Uterus (tissue), 4 donors: ENCODE results near the gene KCNIP1. TPM values are rescaled to one million over a fixed set of nuclear protein-coding genes. Genes with fewer than 3 reads are reported as not detected.

ENCODE experiments used
- DNase-seq, 2 donors: peaks; one replicate each; pipeline ENCODE4 v3.0.0-alpha.2; 2019 to 2020
- H3K27ac ChIP-seq, 2 donors: fragments of 200-600 bp; sonication (generic); 1 replicate in 1 of 2; 2 replicates in 1 of 2; pipeline ENCODE4 v1.5.1; 2016 to 2018
- H3K27me3 ChIP-seq, 2 donors: fragments of 200-600 bp; sonication (generic); one replicate each; pipeline ENCODE4 v1.5.1; 2018 to 2019; ENCODE audit warnings: control low read depth in 1 of 2
- H3K36me3 ChIP-seq, 2 donors: fragments of 200-600 bp; sonication (generic); one replicate each; pipeline ENCODE4 v1.5.1; 2019; ENCODE audit warnings: control low read depth in 1 of 2
- H3K4me1 ChIP-seq, 2 donors: fragments of 200-600 bp; sonication (generic); one replicate each; pipeline ENCODE4 v1.5.1; 2018 to 2019; ENCODE audit warnings: control low read depth in 1 of 2
- H3K4me3 ChIP-seq, 2 donors: fragments of 200-600 bp; sonication (generic); 1 replicate in 1 of 2; 2 replicates in 1 of 2; pipeline ENCODE4 v1.5.1; 2018 to 2019; ENCODE audit warnings: mild to moderate bottlenecking in 1 of 2
- H3K9me3 ChIP-seq, 2 donors: fragments of 200-600 bp; sonication (generic); one replicate each; pipeline ENCODE4 v1.5.1; 2019; ENCODE audit warnings: control low read depth in 1 of 2
- CTCF ChIP-seq, 4 experiments: fragments of 200-600 bp in 2 of 4; fragments of 450-650 bp in 2 of 4; sonication (generic) in 2 of 4; IDR thresholded peaks; one replicate each; pipeline ENCODE4 v1.5.1; 2016 to 2019; ENCODE audit warnings: antibody characterized with exemption in 4 of 4, mild to moderate bottlenecking in 2 of 4, moderate library complexity in 1 of 4
- POLR2A ChIP-seq, 2 donors: fragments of 450-650 bp; IDR thresholded peaks; one replicate each; pipeline ENCODE4 v1.6.1; 2016; ENCODE audit warnings: antibody characterized with exemption in 2 of 2, mild to moderate bottlenecking in 1 of 2, moderate library complexity in 1 of 2
- intact Hi-C: fragments of 100-400 bp; cut with DNase I; formaldehyde crosslinking; loops from one replicate; pipeline ENCODE4 v1.15.1; 2023; ENCODE audit warnings: low total_unique reads
- total RNA-seq, 4 donors: library from RNA; depleted of rRNA in 3 of 4; stranded (reverse); fragments of >200 nt in 3 of 4; gene quantifications; one replicate each; pipeline versions ENCODE4 v1.1.0 to v1.2.4, GENCODE V29; 2014 to 2023
- donor health status: DM: yes; HTN: yes; CAD: no.

KCNIP1 gene
- total RNA-seq, 4 donors from 2014 or later: 1.3 to 7.0 (median 3.9) TPM

- Histone ChIP-seq H3K4me3 (no peak overlapping the region), H3K9me3 (no peaks in the 10 kb centered on the region), H3K27ac (no peak overlapping the region), H3K36me3 (no peaks in the 10 kb centered on the region), H3K4me1 (no peaks in the 10 kb centered on the region), H3K27me3 (no peaks in the 10 kb centered on the region)
- no peak for DNase-seq
- intact Hi-C loops: no loop called here
- TF ChIP-seq CTCF (IDR thresholded peaks at IDR 0.05) (no peak), POLR2A (IDR thresholded peaks at IDR 0.05) (no peak)
Measured at GRCh38 chr5:170527991-170528390, 24.2 kb downstream of the KCNIP1 start.

- Histone ChIP-seq H3K36me3 (no peaks in the 10 kb centered on the region), H3K9me3 (no peaks in the 10 kb centered on the region), H3K27me3 (no peaks in the 10 kb centered on the region), H3K4me3 (no peak overlapping the region), H3K27ac (no peak overlapping the region), H3K4me1 (no peaks in the 10 kb centered on the region)
- DNase-seq: no peak
- TF ChIP-seq POLR2A (IDR thresholded peaks at IDR 0.05) (no peak), CTCF (IDR thresholded peaks at IDR 0.05) (no peak)
- intact Hi-C loops: no loop called here
Measured at GRCh38 chr5:170528976-170529375, 25.2 kb downstream of the KCNIP1 start.

GRCh38 chr5:170532935-170533334 is 29.1 kb downstream of the KCNIP1 start:
- no peaks in the 10 kb centered on the region for H3K36me3 ChIP-seq
- no peaks in the 10 kb centered on the region for H3K27me3 ChIP-seq
- H3K27ac ChIP-seq: no peak overlapping the region
- TF ChIP-seq CTCF (IDR thresholded peaks at IDR 0.05) (no peak), POLR2A (IDR thresholded peaks at IDR 0.05) (no peak)
- no peak for DNase-seq
- H3K4me3 ChIP-seq: no peak overlapping the region
- no peaks in the 10 kb centered on the region for H3K4me1 ChIP-seq
- intact Hi-C loops: no loop called here
- no peaks in the 10 kb centered on the region for H3K9me3 ChIP-seq

- H3K27ac ChIP-seq: no peak overlapping the region
- TF ChIP-seq POLR2A (IDR thresholded peaks at IDR 0.05) (no peak), CTCF (IDR thresholded peaks at IDR 0.05) (no peak)
- H3K9me3 ChIP-seq: no peaks in the 10 kb centered on the region
- H3K4me1 ChIP-seq: no peaks in the 10 kb centered on the region
- no peak overlapping the region for H3K4me3 ChIP-seq
- intact Hi-C loops: no loop called here
- H3K27me3 ChIP-seq: no peaks in the 10 kb centered on the region
- DNase-seq: no peak
- no peaks in the 10 kb centered on the region for H3K36me3 ChIP-seq
Measured at GRCh38 chr5:170533383-170533782, 29.6 kb downstream of the KCNIP1 start.

- TF ChIP-seq CTCF (IDR thresholded peaks at IDR 0.05) (no peak), POLR2A (IDR thresholded peaks at IDR 0.05) (no peak)
- Histone ChIP-seq H3K4me1 (no peaks in the 10 kb centered on the region), H3K9me3 (no peaks in the 10 kb centered on the region), H3K4me3 (no peak overlapping the region), H3K27me3 (no peaks in the 10 kb centered on the region), H3K27ac (no peak overlapping the region), H3K36me3 (no peaks in the 10 kb centered on the region)
- no peak for DNase-seq
- intact Hi-C loops: no loop called here
Measured at GRCh38 chr5:170534177-170534576, 30.4 kb downstream of the KCNIP1 start.
